ENCODE results near the gene EPHA6.
"Not testable (repeated sequence)": the region's sequence is repeated elsewhere in the genome, so short reads cannot be mapped to it uniquely, and the experiment has no call there.

EPHA6 gene

DNA sequence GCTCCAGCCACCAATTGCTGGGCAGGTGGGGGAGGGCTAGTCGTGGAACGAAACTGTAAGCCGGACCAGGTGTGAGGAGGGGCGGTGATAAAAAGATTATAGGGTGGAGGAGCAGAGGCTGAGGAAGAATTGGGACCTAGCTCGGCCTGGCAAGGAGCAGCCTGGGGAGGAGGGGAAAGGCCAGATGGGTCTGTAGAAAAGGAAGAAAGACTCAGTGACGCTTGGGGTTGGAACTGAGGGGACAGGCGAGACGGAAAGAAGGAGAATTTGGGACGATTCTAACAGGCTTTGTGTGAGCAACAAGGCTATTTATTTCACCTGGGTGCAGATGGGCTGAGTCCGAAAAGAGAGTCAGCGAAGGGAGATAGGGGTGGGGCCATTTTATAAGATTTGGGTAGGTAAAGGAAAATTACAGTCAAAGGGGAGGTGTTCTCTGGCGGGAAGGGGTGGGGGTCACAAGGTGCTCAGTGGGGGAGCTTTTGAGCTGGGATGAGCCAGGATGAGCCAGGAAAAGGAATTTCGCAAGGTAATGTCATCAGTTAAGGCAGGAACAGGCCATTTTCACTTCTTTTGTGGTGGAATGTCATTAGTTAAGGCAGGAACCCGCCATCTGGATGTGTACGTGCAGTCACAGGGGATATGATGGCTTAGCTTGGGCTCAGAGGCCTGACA lies 462.6 kb downstream of the EPHA6 start:
- H3K4me1 ChIP-seq (ENCODE audit: control insufficient read depth, insufficient read depth, low read length, unreplicated experiment); H3K4me3 ChIP-seq (ENCODE audit: low read depth, low read length); H3K27me3 ChIP-seq (ENCODE audit: insufficient read depth, low read length); H3K79me2 ChIP-seq (ENCODE audit: control insufficient read depth, insufficient read depth, low read length, unreplicated experiment); H3K27ac ChIP-seq (ENCODE audit: low read depth, low read length); H2AFZ ChIP-seq (ENCODE audit: low read length, unreplicated experiment); H3K36me3 ChIP-seq (ENCODE audit: insufficient read depth, low read length): not testable (repeated sequence)

DNA sequence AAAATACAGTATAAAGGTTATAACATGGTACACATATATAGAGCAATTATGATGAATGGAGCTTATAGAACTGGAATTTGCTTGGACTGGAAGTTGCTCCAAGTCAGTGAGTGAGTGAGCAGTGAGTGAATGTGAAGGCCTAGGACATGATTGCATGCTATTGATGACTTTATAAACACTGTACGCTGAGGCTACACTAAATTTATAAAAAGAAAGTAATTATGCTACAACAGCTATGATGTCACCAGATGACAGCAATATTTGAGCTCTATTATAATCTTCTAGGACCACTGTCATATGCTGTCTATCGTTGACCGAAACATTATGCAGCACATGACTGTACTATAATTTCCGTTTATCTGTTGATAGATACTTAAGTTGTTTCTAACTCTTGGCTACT lies 463.3 kb downstream of the EPHA6 start:
- Histone ChIP-seq H3K27me3 (ENCODE audit: insufficient read depth, low read length) (no peaks in the 10 kb centered on the region), H3K4me1 (ENCODE audit: control insufficient read depth, insufficient read depth, low read length, unreplicated experiment) (no peaks in the 10 kb centered on the region), H3K4me3 (ENCODE audit: low read depth, low read length) (no peak overlapping the region), H3K27ac (ENCODE audit: low read depth, low read length) (no peak overlapping the region), H2AFZ (ENCODE audit: low read length, unreplicated experiment) (no peak overlapping the region), H3K79me2 (ENCODE audit: control insufficient read depth, insufficient read depth, low read length, unreplicated experiment) (no peaks in the 10 kb centered on the region), H3K36me3 (ENCODE audit: insufficient read depth, low read length) (no peaks in the 10 kb centered on the region)

DNA sequence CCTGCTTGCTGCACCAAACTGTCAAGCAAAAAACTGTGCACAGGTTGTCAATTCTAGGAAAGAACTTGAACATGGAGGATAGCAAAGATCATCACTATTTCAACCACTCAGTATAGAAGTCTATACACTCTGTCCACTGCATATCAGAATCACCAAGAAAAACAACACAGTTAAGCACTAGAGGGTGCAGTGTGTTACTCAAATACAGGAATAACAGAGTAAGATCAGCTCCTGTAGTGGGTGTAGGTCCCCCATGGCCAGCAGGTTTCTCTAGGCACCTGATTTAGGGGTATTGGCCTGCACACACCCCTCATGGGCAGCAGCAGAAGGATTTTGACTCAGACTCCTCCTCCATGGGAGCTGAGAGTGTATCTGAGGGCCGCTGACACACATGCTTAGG lies 464.1 kb downstream of the EPHA6 start:
- no peak overlapping the region for H2AFZ ChIP-seq (ENCODE audit: low read length, unreplicated experiment)
- H3K4me3 ChIP-seq (ENCODE audit: low read depth, low read length) = no peak overlapping the region
- H3K79me2 ChIP-seq (ENCODE audit: control insufficient read depth, insufficient read depth, low read length, unreplicated experiment) = no peaks in the 10 kb centered on the region
- no peaks in the 10 kb centered on the region for H3K27me3 ChIP-seq (ENCODE audit: insufficient read depth, low read length)
- H3K36me3 ChIP-seq (ENCODE audit: insufficient read depth, low read length) = no peaks in the 10 kb centered on the region
- no peak overlapping the region for H3K27ac ChIP-seq (ENCODE audit: low read depth, low read length)
- H3K4me1 ChIP-seq (ENCODE audit: control insufficient read depth, insufficient read depth, low read length, unreplicated experiment) = no peaks in the 10 kb centered on the region

DNA sequence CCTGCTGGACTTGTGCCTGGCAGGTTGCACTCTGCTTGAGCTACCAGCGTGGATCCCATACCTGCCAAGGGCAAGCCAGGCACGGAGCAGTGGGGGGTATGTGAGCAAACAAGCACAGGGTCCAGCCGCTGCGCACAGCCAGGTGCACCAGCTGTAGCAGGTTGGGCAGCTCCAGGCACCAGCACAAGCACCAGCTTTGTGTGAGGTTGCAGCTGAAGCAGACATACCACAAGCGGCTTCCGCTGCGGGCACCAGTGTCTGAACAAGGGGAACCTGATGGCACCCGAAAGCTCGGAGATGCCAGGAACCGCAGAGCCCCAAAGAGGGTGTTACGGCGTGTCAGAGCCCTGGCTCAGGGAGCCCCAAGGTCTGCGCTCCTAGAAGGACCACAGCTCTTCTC lies 477.5 kb downstream of the EPHA6 start:
- no peaks in the 10 kb centered on the region for H3K27me3 ChIP-seq (ENCODE audit: insufficient read depth, low read length)
- no peak overlapping the region for H2AFZ ChIP-seq (ENCODE audit: low read length, unreplicated experiment)
- H3K79me2 ChIP-seq (ENCODE audit: control insufficient read depth, insufficient read depth, low read length, unreplicated experiment) = no peaks in the 10 kb centered on the region

DNA sequence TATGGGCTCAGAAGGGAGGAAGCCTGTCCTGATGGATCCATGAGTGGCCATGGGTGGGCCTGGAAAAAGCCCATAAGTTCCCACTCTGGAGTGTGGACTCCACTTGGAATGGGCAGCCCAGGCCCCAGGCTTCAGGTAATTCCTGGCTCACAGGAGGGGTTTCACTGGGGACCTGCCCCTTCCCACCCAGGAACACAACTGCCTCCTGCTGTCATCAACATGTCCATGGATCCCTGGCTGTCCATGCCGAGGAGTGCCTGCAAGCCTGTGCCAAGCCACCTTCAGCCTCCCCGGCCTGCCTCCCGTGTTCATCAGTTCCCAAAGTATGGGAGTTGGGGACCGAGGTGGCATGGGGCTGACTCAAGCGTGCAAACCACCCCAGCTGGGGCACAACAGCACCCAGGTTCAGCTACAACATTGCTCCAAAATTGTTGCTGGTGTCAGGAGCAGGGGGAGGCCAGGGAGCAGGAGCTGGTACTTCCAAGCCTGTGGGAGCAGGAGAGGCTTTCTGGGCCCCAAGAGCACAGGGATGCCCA lies 479.3 kb downstream of the EPHA6 start:
- Histone ChIP-seq H3K79me2 (ENCODE audit: control insufficient read depth, insufficient read depth, low read length, unreplicated experiment) (no peaks in the 10 kb centered on the region), H3K4me3 (ENCODE audit: low read depth, low read length) (no peak overlapping the region), H2AFZ (ENCODE audit: low read length, unreplicated experiment) (no peak overlapping the region), H3K27ac (ENCODE audit: low read depth, low read length) (no peak overlapping the region), H3K4me1 (ENCODE audit: control insufficient read depth, insufficient read depth, low read length, unreplicated experiment) (no peaks in the 10 kb centered on the region), H3K36me3 (ENCODE audit: insufficient read depth, low read length) (no peaks in the 10 kb centered on the region), H3K27me3 (ENCODE audit: insufficient read depth, low read length) (no peaks in the 10 kb centered on the region)

More for the DNA sequence above, 477.5 kb downstream of the EPHA6 start:
- no peak overlapping the region for H3K27ac ChIP-seq (ENCODE audit: low read depth, low read length)
- H3K36me3 ChIP-seq (ENCODE audit: insufficient read depth, low read length) = no peaks in the 10 kb centered on the region
- H3K4me3 ChIP-seq (ENCODE audit: low read depth, low read length) = no peak overlapping the region
- no peaks in the 10 kb centered on the region for H3K4me1 ChIP-seq (ENCODE audit: control insufficient read depth, insufficient read depth, low read length, unreplicated experiment)

DNA sequence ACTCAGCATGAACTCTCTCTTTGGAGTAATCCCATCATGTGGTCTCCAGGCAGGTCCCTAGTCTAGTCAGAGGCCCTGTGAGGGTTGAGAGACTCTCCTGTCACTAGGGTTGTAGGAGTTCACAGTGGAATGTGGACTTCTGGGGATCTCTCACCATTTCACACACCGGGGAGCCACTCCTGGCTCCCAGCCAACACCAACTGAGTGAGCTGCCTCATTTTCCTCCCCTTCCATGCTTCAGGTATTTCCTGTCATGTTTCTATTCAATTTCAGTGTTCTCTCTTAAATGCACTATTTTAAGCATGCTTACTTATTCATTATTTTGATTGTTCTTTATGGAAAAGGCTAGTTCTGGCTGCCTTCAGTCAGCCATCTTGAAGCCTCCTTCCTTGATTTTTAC lies 482.6 kb downstream of the EPHA6 start:
- no peak overlapping the region for H2AFZ ChIP-seq (ENCODE audit: low read length, unreplicated experiment)
- no peaks in the 10 kb centered on the region for H3K4me1 ChIP-seq (ENCODE audit: control insufficient read depth, insufficient read depth, low read length, unreplicated experiment)
- no peaks in the 10 kb centered on the region for H3K27me3 ChIP-seq (ENCODE audit: insufficient read depth, low read length)
- no peaks in the 10 kb centered on the region for H3K79me2 ChIP-seq (ENCODE audit: control insufficient read depth, insufficient read depth, low read length, unreplicated experiment)
- H3K4me3 ChIP-seq (ENCODE audit: low read depth, low read length) = no peak overlapping the region
- H3K27ac ChIP-seq (ENCODE audit: low read depth, low read length) = no peak overlapping the region
- H3K36me3 ChIP-seq (ENCODE audit: insufficient read depth, low read length) = no peaks in the 10 kb centered on the region

DNA sequence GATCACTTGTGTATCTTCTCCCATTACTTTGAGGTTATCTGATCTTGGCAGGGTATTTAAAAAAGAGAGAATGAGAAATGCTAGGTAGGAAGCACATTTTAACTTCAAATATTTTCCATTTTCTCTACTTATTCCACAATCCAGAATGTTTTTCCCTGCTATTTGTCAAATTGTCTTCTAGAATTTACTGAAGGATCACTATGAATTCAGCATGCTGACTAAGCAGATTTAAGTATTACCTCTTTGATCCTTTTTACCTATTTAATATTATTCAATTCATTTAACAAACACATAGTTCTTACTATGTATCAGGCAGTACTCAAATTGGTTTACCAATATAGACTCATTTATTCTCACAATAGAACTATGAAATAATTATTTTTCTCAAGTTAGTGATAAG lies 486.7 kb downstream of the EPHA6 start:
- no peaks in the 10 kb centered on the region for H3K79me2 ChIP-seq (ENCODE audit: control insufficient read depth, insufficient read depth, low read length, unreplicated experiment)
- H3K4me1 ChIP-seq (ENCODE audit: control insufficient read depth, insufficient read depth, low read length, unreplicated experiment) = no peaks in the 10 kb centered on the region
- no peaks in the 10 kb centered on the region for H3K27me3 ChIP-seq (ENCODE audit: insufficient read depth, low read length)
- no peak overlapping the region for H3K4me3 ChIP-seq (ENCODE audit: low read depth, low read length)
- no peak overlapping the region for H2AFZ ChIP-seq (ENCODE audit: low read length, unreplicated experiment)
- no peak overlapping the region for H3K27ac ChIP-seq (ENCODE audit: low read depth, low read length)
- H3K36me3 ChIP-seq (ENCODE audit: insufficient read depth, low read length) = no peaks in the 10 kb centered on the region

DNA sequence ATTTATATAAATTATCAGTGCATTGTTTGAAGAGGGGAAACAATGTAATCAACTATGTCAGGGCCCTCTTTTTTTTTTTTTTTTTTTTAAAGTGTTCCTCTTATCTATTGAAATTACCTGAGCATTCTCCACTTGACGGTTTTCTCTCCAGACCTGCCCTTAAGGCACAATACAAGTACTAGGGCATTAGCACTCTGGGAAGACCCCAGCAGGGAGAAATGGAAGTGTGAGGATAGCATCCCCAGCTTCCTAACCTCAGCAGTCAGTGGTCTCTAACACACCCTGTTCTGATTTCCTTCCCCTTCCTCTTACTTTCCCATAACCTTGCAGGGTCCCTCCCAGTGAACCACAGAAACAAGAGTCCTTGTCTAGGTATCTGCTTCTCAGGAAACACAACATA lies 491.8 kb downstream of the EPHA6 start:
- no peak overlapping the region for H3K4me3 ChIP-seq (ENCODE audit: low read depth, low read length)
- no peak overlapping the region for H2AFZ ChIP-seq (ENCODE audit: low read length, unreplicated experiment)
- H3K36me3 ChIP-seq (ENCODE audit: insufficient read depth, low read length) = no peaks in the 10 kb centered on the region
- H3K79me2 ChIP-seq (ENCODE audit: control insufficient read depth, insufficient read depth, low read length, unreplicated experiment) = no peaks in the 10 kb centered on the region
- H3K4me1 ChIP-seq (ENCODE audit: control insufficient read depth, insufficient read depth, low read length, unreplicated experiment) = no peaks in the 10 kb centered on the region
- no peak overlapping the region for H3K27ac ChIP-seq (ENCODE audit: low read depth, low read length)
- H3K27me3 ChIP-seq (ENCODE audit: insufficient read depth, low read length) = no peaks in the 10 kb centered on the region

DNA sequence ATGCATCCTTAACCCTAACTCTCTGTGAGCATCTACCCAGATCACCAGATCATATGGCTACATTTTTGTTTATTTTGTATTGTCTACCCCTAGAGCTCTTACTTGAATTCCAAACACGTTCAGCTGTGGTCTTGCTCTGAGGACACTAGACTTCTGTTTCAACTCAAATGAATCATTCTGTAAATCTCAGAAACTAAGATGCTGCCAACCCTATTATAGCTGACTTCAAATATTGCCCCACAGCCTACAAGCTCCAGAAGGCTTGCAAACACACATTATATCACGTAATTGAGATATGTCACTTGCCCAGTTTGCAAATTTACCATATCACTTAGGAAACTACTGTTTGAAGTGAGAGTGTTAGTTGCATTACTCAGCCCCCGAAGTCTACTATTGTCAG lies 524.0 kb downstream of the EPHA6 start:
- no peak overlapping the region for H3K27ac ChIP-seq (ENCODE audit: low read depth, low read length)
- no peaks in the 10 kb centered on the region for H3K36me3 ChIP-seq (ENCODE audit: insufficient read depth, low read length)
- H2AFZ ChIP-seq (ENCODE audit: low read length, unreplicated experiment) = no peak overlapping the region
- no peaks in the 10 kb centered on the region for H3K27me3 ChIP-seq (ENCODE audit: insufficient read depth, low read length)
- no peak overlapping the region for H3K4me3 ChIP-seq (ENCODE audit: low read depth, low read length)
- H3K4me1 ChIP-seq (ENCODE audit: control insufficient read depth, insufficient read depth, low read length, unreplicated experiment) = no peaks in the 10 kb centered on the region
- no peaks in the 10 kb centered on the region for H3K79me2 ChIP-seq (ENCODE audit: control insufficient read depth, insufficient read depth, low read length, unreplicated experiment)

DNA sequence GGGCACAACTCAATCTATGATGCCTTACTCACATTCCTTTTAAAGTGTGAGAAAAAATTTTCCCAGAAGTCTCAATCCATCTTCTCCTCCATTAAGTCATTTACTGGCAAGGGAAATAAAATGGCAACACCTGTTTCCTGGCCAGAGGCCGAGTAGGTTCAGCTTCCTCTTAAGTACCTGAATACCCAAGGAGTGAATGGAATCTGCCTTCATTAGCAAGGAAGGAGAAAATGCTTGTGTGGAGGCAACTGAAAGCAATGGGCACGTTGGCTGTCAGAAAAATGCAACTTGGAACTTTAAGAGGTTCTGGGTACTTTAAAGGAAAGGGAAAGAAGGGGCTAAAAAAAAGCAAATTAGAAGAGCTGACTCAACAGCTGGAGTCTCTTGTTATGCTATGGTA lies 526.5 kb downstream of the EPHA6 start:
- no peaks in the 10 kb centered on the region for H3K27me3 ChIP-seq (ENCODE audit: insufficient read depth, low read length)
- H2AFZ ChIP-seq (ENCODE audit: low read length, unreplicated experiment) = no peak overlapping the region
- no peaks in the 10 kb centered on the region for H3K79me2 ChIP-seq (ENCODE audit: control insufficient read depth, insufficient read depth, low read length, unreplicated experiment)
- no peak overlapping the region for H3K27ac ChIP-seq (ENCODE audit: low read depth, low read length)
- H3K4me1 ChIP-seq (ENCODE audit: control insufficient read depth, insufficient read depth, low read length, unreplicated experiment) = no peaks in the 10 kb centered on the region
- no peak overlapping the region for H3K4me3 ChIP-seq (ENCODE audit: low read depth, low read length)
- H3K36me3 ChIP-seq (ENCODE audit: insufficient read depth, low read length) = no peaks in the 10 kb centered on the region

DNA sequence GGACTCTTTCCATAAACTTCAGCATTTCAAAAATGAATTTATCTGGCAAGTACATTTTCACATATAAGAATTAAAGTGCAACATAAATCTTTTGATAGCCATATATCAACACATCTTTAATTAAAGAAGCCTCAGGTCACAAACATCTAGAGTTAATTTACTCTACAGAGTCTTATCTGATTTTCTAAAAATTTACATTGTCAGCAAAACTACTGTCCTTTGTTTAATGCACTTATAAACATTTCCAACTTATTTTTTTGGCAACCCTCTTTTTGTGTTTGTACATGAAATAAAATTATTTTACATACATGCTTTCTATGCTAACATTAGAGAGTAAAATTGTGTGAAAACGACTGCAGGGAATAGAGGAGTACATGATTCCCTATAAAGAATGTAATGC lies 533.4 kb downstream of the EPHA6 start:
- Histone ChIP-seq H3K4me3 (ENCODE audit: low read depth, low read length) (no peak overlapping the region), H3K27me3 (ENCODE audit: insufficient read depth, low read length) (no peaks in the 10 kb centered on the region), H3K36me3 (ENCODE audit: insufficient read depth, low read length) (no peaks in the 10 kb centered on the region), H3K27ac (ENCODE audit: low read depth, low read length) (no peak overlapping the region), H3K4me1 (ENCODE audit: control insufficient read depth, insufficient read depth, low read length, unreplicated experiment) (no peaks in the 10 kb centered on the region), H3K79me2 (ENCODE audit: control insufficient read depth, insufficient read depth, low read length, unreplicated experiment) (no peaks in the 10 kb centered on the region), H2AFZ (ENCODE audit: low read length, unreplicated experiment) (no peak overlapping the region)

Data from ACC112 (cell line).